Measurements from ENCODE around the gene ZNF394. TPM values are rescaled to one million over a fixed set of nuclear protein-coding genes. Genes with fewer than 3 reads are reported as not detected.
"Not testable (repeated sequence)": the region's sequence is repeated elsewhere in the genome, so short reads cannot be mapped to it uniquely, and the experiment has no call there.

Gene ZNF394
- total RNA-seq = 10 to 100 TPM; 17.1 to 20.5 (median 19.7) TPM
- polyA plus RNA-seq = 16.7 TPM
- long read RNA-seq, donor 1, transcript ZNF394-201 (3 exons, 2,179 nt) = major isoform, 43 of 52 reads
- long read RNA-seq, donor 1, partial matches to known transcripts = 0 of 52 reads
- long read RNA-seq, donor 1, other reads (novel, unspliced or antisense) = 2 of 52 reads
- long read RNA-seq, donor 2, transcript ZNF394-201 (3 exons, 2,179 nt) = major isoform, 15 of 16 reads
- long read RNA-seq, donor 2, partial matches to known transcripts = 0 of 16 reads
- long read RNA-seq, donor 2, other reads (novel, unspliced or antisense) = 1 of 16 reads
- long read RNA-seq, donor 3, transcript ZNF394-201 (3 exons, 2,179 nt) = major isoform, 97 of 116 reads
- long read RNA-seq, donor 3, transcript ZNF394-203 (2 exons, 2,017 nt) = minor isoform, 12 of 116 reads
- long read RNA-seq, donor 3, partial matches to known transcripts = 0 of 116 reads
- long read RNA-seq, donor 3, other reads (novel, unspliced or antisense) = 5 of 116 reads
- long read RNA-seq, donor 4, transcript ZNF394-201 (3 exons, 2,179 nt) = major isoform, 11 of 16 reads
- long read RNA-seq, donor 4, partial matches to known transcripts = 0 of 16 reads
- long read RNA-seq, donor 4, other reads (novel, unspliced or antisense) = 2 of 16 reads

GRCh38 chr7:99499721-99500636, at the start of gene ZNF394:
TSS of gene ZNF394 (minus strand) at chr7:99500281. CDS start at chr7:99500093, 188 bp downstream.
- Histone ChIP-seq H3K9me3 (ENCODE audit: control insufficient read depth, low read length) (no peaks in the 10 kb centered on the region), H3K27ac (ENCODE audit: low read length) (peak within 1 kb of the TSS; percentile 86), H3K4me1 (ENCODE audit: control insufficient read depth, insufficient read depth, low read length) (peaks cover 3% of the 10 kb centered on the region), H3K4me3 (ENCODE audit: low read length) (peak within 1 kb of the TSS; percentile 81), H3K27me3 (ENCODE audit: control insufficient read depth, insufficient read depth) (no peaks in the 10 kb centered on the region)
- DNase-seq = peak; percentile 93 to 97 (median 95)
- ATAC-seq = peak; percentile 68
- intact Hi-C loops (cut with DNase I) = loop anchor here in 1 of 4 donors (10.0 kb wide), 1 partner anchor 55 kb away; the partner anchor contains the start of genes FAM200A and ZNF655
- under 1% methylated on average over 68 of the region's 68 CpGs for WGBS

DNA sequence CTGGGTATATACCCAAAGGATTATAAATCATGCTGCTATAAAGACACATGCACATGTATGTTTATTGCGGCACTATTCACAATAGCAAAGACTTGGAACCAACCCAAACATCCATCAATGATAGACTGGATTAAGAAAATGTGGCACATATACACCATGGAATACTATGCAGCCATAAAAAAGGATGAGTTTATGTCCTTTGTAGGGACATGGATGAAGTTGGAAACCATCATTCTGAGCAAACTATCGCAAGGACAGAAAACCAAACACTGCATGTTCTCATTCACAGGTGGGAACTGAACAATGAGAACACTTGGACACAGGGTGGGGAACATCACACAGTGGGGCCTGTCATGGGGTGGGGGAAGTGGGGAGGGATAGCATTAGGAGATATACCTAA, 49.5 kb upstream of the ZNF394 start:
- DNase-seq; H3K27me3 ChIP-seq (ENCODE audit: control insufficient read depth, insufficient read depth); H3K4me3 ChIP-seq (ENCODE audit: low read length); H3K27ac ChIP-seq (ENCODE audit: low read length); ATAC-seq; intact Hi-C loops (cut with DNase I); H3K9me3 ChIP-seq (ENCODE audit: control insufficient read depth, low read length); H3K4me1 ChIP-seq (ENCODE audit: control insufficient read depth, insufficient read depth, low read length): not testable (repeated sequence)
- 94% methylated on average over 1 of the region's 2 CpGs for WGBS

GRCh38 chr7:99545308-99545707, 45.2 kb upstream of the ZNF394 start:
- H3K27ac ChIP-seq (ENCODE audit: low read length); H3K9me3 ChIP-seq (ENCODE audit: control insufficient read depth, low read length); ATAC-seq; DNase-seq; H3K27me3 ChIP-seq (ENCODE audit: control insufficient read depth, insufficient read depth); H3K4me1 ChIP-seq (ENCODE audit: control insufficient read depth, insufficient read depth, low read length); H3K4me3 ChIP-seq (ENCODE audit: low read length); intact Hi-C loops (cut with DNase I): not testable (repeated sequence)
- WGBS = over 99% methylated on average over 5 of the region's 5 CpGs

GRCh38 chr7:99543916-99544315, 43.8 kb upstream of the ZNF394 start:
- DNase-seq (no peak), ATAC-seq (no peak)
- H3K27me3 ChIP-seq (ENCODE audit: control insufficient read depth, insufficient read depth) = no peaks in the 10 kb centered on the region
- intact Hi-C loops (cut with DNase I) = loop anchor here in 1 of 4 donors (5.0 kb wide), 1 partner anchor 83 kb away; no protein-coding TSS in a partner anchor
- no peak overlapping the region for H3K4me3 ChIP-seq (ENCODE audit: low read length)
- 93% methylated on average over 6 of the region's 6 CpGs for WGBS
- no peaks in the 10 kb centered on the region for H3K4me1 ChIP-seq (ENCODE audit: control insufficient read depth, insufficient read depth, low read length)
- H3K9me3 ChIP-seq (ENCODE audit: control insufficient read depth, low read length) = peaks cover 3% of the 10 kb centered on the region
- no peak overlapping the region for H3K27ac ChIP-seq (ENCODE audit: low read length)

GRCh38 chr7:99543081-99543671, 43.1 kb upstream of the ZNF394 start:
- Histone ChIP-seq H3K9me3 (ENCODE audit: control insufficient read depth, low read length) (peaks cover 3% of the 10 kb centered on the region), H3K27me3 (ENCODE audit: control insufficient read depth, insufficient read depth) (no peaks in the 10 kb centered on the region), H3K4me1 (ENCODE audit: control insufficient read depth, insufficient read depth, low read length) (no peaks in the 10 kb centered on the region), H3K27ac (ENCODE audit: low read length) (no peak overlapping the region), H3K4me3 (ENCODE audit: low read length) (no peak overlapping the region)
- 94% methylated on average over 34 of the region's 34 CpGs for WGBS
- DNase-seq (peak in 1 of 3 donors; percentile 49), ATAC-seq (peak; percentile 25 to 45)
- intact Hi-C loops (cut with DNase I) = loop anchor here in 1 of 4 donors (5.0 kb wide), 1 partner anchor 84 kb away; no protein-coding TSS in a partner anchor

DNA sequence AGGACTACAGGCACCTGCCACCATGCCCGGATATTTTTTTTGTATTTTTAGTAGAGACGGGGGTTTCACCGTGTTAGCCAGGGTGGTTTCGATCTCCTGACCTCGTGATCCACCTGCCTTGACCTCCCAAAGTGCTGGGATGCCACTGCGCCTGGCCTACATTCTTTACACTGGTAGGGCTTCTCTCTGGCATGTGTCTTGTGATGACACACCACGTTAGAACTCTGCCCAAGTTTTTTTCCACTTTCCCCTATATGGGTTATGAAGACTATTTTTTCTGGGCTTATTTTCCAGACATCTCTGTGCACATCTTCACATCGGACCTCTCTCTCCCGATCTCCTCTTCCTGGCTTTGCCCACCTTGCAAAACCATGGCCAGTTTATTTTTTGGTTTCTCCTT, 41.1 kb upstream of the ZNF394 start:
- WGBS = 92% methylated on average over 9 of the region's 9 CpGs
- H3K9me3 ChIP-seq (ENCODE audit: control insufficient read depth, low read length) = peaks cover 3% of the 10 kb centered on the region
- ATAC-seq = no peak
- no peak overlapping the region for H3K4me3 ChIP-seq (ENCODE audit: low read length)
- peak in 1 of 3 donors; percentile 21 for DNase-seq
- H3K27me3 ChIP-seq (ENCODE audit: control insufficient read depth, insufficient read depth) = no peaks in the 10 kb centered on the region
- no peaks in the 10 kb centered on the region for H3K4me1 ChIP-seq (ENCODE audit: control insufficient read depth, insufficient read depth, low read length)
- intact Hi-C loops (cut with DNase I) = loop anchor here in 1 of 4 donors (5.0 kb wide), 1 partner anchor 86 kb away; no protein-coding TSS in a partner anchor
- no peak overlapping the region for H3K27ac ChIP-seq (ENCODE audit: low read length)

- H3K27me3 ChIP-seq (ENCODE audit: control insufficient read depth, insufficient read depth) = no peaks in the 10 kb centered on the region
- ATAC-seq = no peak
- no peak overlapping the region for H3K4me3 ChIP-seq (ENCODE audit: low read length)
- H3K4me1 ChIP-seq (ENCODE audit: control insufficient read depth, insufficient read depth, low read length) = no peaks in the 10 kb centered on the region
- 89% methylated on average over 5 of the region's 5 CpGs for WGBS
- H3K9me3 ChIP-seq (ENCODE audit: control insufficient read depth, low read length) = peaks cover 3% of the 10 kb centered on the region
- intact Hi-C loops (cut with DNase I) = loop anchor here in 1 of 4 donors (5.0 kb wide), 1 partner anchor 87 kb away; no protein-coding TSS in a partner anchor
- H3K27ac ChIP-seq (ENCODE audit: low read length) = no peak overlapping the region
- DNase-seq = no peak
Observed at GRCh38 chr7:99540542-99540941, 40.5 kb upstream of the ZNF394 start.

- no peaks in the 10 kb centered on the region for H3K27me3 ChIP-seq (ENCODE audit: control insufficient read depth, insufficient read depth)
- intact Hi-C loops (cut with DNase I) = no loop called here
- no peak overlapping the region for H3K27ac ChIP-seq (ENCODE audit: low read length)
- H3K4me1 ChIP-seq (ENCODE audit: control insufficient read depth, insufficient read depth, low read length) = no peaks in the 10 kb centered on the region
- no peak overlapping the region for H3K4me3 ChIP-seq (ENCODE audit: low read length)
- DNase-seq (no peak), ATAC-seq (no peak)
- H3K9me3 ChIP-seq (ENCODE audit: control insufficient read depth, low read length) = peaks cover 3% of the 10 kb centered on the region
- 60% methylated on average over 7 of the region's 7 CpGs for WGBS
Observed at GRCh38 chr7:99539213-99539811, 39.2 kb upstream of the ZNF394 start.

DNA sequence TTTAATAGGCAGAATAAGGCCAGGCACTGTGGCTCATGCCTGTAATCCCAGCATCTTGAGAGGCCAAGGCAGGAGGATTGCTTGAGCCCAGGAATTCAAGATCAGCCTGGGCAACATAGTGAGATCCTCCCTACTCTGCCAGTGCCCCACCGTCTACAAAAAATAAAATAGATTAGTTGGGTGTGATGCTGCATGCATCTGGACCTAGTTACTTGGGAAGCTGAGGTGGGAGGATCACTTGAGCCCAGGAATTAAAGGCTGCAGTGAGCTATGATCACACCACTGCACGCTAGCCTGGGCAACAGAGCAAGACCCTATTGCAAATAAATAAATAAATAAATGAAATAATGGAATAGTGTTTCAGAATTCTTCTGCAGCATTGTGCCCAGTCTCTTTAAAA, 35.6 kb upstream of the ZNF394 start:
- H3K4me3 ChIP-seq (ENCODE audit: low read length) = no peak overlapping the region
- H3K27ac ChIP-seq (ENCODE audit: low read length) = no peak overlapping the region
- peaks cover 8% of the 10 kb centered on the region for H3K9me3 ChIP-seq (ENCODE audit: control insufficient read depth, low read length)
- H3K27me3 ChIP-seq (ENCODE audit: control insufficient read depth, insufficient read depth) = no peaks in the 10 kb centered on the region
- intact Hi-C loops (cut with DNase I) = no loop called here
- 97% methylated on average over 2 of the region's 2 CpGs for WGBS
- DNase-seq (no peak), ATAC-seq (no peak)
- H3K4me1 ChIP-seq (ENCODE audit: control insufficient read depth, insufficient read depth, low read length) = no peaks in the 10 kb centered on the region

- DNase-seq (no peak), ATAC-seq (no peak)
- Histone ChIP-seq H3K9me3 (ENCODE audit: control insufficient read depth, low read length) (peaks cover 8% of the 10 kb centered on the region), H3K4me1 (ENCODE audit: control insufficient read depth, insufficient read depth, low read length) (no peaks in the 10 kb centered on the region), H3K27me3 (ENCODE audit: control insufficient read depth, insufficient read depth) (no peaks in the 10 kb centered on the region), H3K27ac (ENCODE audit: low read length) (no peak overlapping the region), H3K4me3 (ENCODE audit: low read length) (no peak overlapping the region)
- intact Hi-C loops (cut with DNase I) = no loop called here
- 98% methylated on average over 12 of the region's 12 CpGs for WGBS
Observed at GRCh38 chr7:99531354-99531765, 31.3 kb upstream of the ZNF394 start.

Data from right cardiac atrium (tissue), 5 donors.